ENCODE results near the gene ADCY5. TPM values are rescaled to one million over a fixed set of nuclear protein-coding genes. Genes with fewer than 3 reads are reported as not detected.

ADCY5 gene
- total RNA-seq, 1 experiment from 2014 or later: 0.49 TPM

DNA sequence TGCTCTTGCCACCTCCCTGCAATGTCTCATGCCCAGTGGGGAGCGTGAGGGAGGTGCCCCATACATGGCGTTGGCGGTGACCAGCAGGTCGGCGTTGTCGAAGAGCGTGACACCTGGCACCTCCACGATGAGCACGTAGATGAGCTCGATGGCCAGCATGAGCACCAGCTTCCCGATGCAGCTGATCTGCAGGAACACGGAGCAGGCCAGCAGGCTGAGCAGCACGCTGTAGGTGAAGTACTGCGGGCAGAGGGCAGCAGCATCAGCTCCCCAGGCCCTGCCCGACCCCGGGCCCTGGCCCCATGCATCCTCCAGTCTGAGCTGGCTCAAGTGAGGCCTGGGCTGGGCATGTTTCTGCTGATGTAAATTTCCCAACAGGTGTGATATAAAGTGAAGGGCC is 148.8 kb downstream of the ADCY5 start:
- H4K20me1 ChIP-seq (ENCODE audit: insufficient read depth): no peaks in the 10 kb centered on the region
- no peaks in the 10 kb centered on the region for H3K4me1 ChIP-seq (ENCODE audit: control insufficient read depth in 1 of 2, insufficient read depth in 2 of 2, low read length in 2 of 2)
- no peaks in the 10 kb centered on the region for H3K9me2 ChIP-seq (ENCODE audit: insufficient read depth)
- no peaks in the 10 kb centered on the region for H3K79me2 ChIP-seq (ENCODE audit: insufficient read depth, low read length)
- no peak overlapping the region for H3K4me2 ChIP-seq (ENCODE audit: low read length)
- no peak overlapping the region for H3K4me3 ChIP-seq (replicated peaks in 1 of 2; ENCODE audit: low read depth in 1 of 2, low read length in 2 of 2)
- CTCF ChIA-PET: no interaction called here
- RAD21 ChIA-PET (ENCODE audit: low non-redundant PET in 1 of 2, low total read pairs in 2 of 2, uncharacterized antibody in 2 of 2, unreplicated experiment in 2 of 2): no interaction called here
- no peak overlapping the region for H3K9ac ChIP-seq (ENCODE audit: low read length)
- TF ChIP-seq ZNF274 (IDR thresholded peaks at IDR 0.05; ENCODE audit: low read depth, low read length) (no peak), YY1 (IDR thresholded peaks at IDR 0.05; ENCODE audit: extremely low read depth, insufficient replicate concordance, low read depth, low read length) (no peak), ZFX (IDR thresholded peaks at IDR 0.05) (no peak), FOSL1 (IDR thresholded peaks at IDR 0.05; ENCODE audit: low read depth) (no peak), RAD21 (IDR thresholded peaks at IDR 0.05; ENCODE audit: low read depth) (no peak), POLR2AphosphoS5 (IDR thresholded peaks at IDR 0.05; ENCODE audit: low read depth, low read length) (no peak), ATF3 (IDR thresholded peaks at IDR 0.05) (no peak), REST (IDR thresholded peaks at IDR 0.05; ENCODE audit: low read depth) (no peak), SIN3A (IDR thresholded peaks at IDR 0.05; ENCODE audit: low read depth) (no peak), EZH2 (IDR thresholded peaks at IDR 0.05) (no peak), CTCF (IDR thresholded peaks at IDR 0.05 in 2 of 3, conservative IDR thresholded peaks at IDR 0.05 in 1 of 3; ENCODE audit: borderline replicate concordance in 1 of 3, insufficient read depth in 1 of 3, low read depth in 2 of 3, low read length in 2 of 3) (no peak), JUND (IDR thresholded peaks at IDR 0.05) (no peak), SRF (IDR thresholded peaks at IDR 0.05; ENCODE audit: low read depth) (no peak), MAX (IDR thresholded peaks at IDR 0.05) (no peak), ELF1 (IDR thresholded peaks at IDR 0.05; ENCODE audit: borderline replicate concordance, low read depth) (no peak), EGR1 (IDR thresholded peaks at IDR 0.05; ENCODE audit: low read depth) (no peak)
- TF ChIP-seq, protein P1, sequence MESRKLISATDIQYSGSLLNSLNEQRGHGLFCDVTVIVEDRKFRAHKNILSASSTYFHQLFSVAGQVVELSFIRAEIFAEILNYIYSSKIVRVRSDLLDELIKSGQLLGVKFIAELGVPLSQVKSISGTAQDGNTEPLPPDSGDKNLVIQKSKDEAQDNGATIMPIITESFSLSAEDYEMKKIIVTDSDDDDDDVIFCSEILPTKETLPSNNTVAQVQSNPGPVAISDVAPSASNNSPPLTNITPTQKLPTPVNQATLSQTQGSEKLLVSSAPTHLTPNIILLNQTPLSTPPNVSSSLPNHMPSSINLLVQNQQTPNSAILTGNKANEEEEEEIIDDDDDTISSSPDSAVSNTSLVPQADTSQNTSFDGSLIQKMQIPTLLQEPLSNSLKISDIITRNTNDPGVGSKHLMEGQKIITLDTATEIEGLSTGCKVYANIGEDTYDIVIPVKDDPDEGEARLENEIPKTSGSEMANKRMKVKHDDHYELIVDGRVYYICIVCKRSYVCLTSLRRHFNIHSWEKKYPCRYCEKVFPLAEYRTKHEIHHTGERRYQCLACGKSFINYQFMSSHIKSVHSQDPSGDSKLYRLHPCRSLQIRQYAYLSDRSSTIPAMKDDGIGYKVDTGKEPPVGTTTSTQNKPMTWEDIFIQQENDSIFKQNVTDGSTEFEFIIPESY (IDR thresholded peaks at IDR 0.05; ENCODE audit: extremely low read depth, insufficient replicate concordance, low read length): no peak
- H3K27ac ChIP-seq (ENCODE audit: low read depth, low read length): no peak overlapping the region
- DNase-seq (ENCODE audit: low read depth, low spot score): no peak
- H3K27me3 ChIP-seq (ENCODE audit: insufficient read depth, low read length): no peaks in the 10 kb centered on the region
- BruUV-seq (replicated peaks): no TSS peak
- POLR2A ChIA-PET: no interaction called here
- H2AFZ ChIP-seq (ENCODE audit: low read depth, low read length, poor library complexity, severe bottlenecking): no peak overlapping the region
- H3K36me3 ChIP-seq (ENCODE audit: control insufficient read depth in 1 of 2, insufficient read depth in 2 of 2, low read length in 2 of 2): no peaks in the 10 kb centered on the region
- H3K9me3 ChIP-seq (ENCODE audit: control insufficient read depth in 1 of 2, insufficient read depth in 1 of 2, low read depth in 1 of 2, low read length in 2 of 2): no peaks in the 10 kb centered on the region
- intact Hi-C loops (cut with micrococcal nuclease): no loop called here
- no peak for ATAC-seq
